Activated T-helper 17 cell treated with anti-CD3 and anti-CD28 coated beads, Interleukin-2, amount 50 U/mL, for 72 hours (primary cell): ENCODE measurements around the gene HSFX4. TPM values are rescaled to one million over a fixed set of nuclear protein-coding genes. Genes with fewer than 3 reads are reported as not detected.
"Not testable (repeated sequence)": the region's sequence is repeated elsewhere in the genome, so short reads cannot be mapped to it uniquely, and the experiment has no call there.

Experiments
- ATAC-seq: fragments of 150-1000 bp; cut with Tn5 transposase; replicated peaks from 2 replicates; pipeline ENCODE4 v1.10.0; 2021; ENCODE audit warnings: mild to moderate bottlenecking, moderate library complexity
- H3K27ac Mint-ChIP-seq: one replicate; pipeline ENCODE4 v1.8.0; 2022; ENCODE audit warnings: mixed read lengths
- H3K27me3 Mint-ChIP-seq: one replicate; pipeline ENCODE4 v1.8.0; 2022; ENCODE audit warnings: mixed read lengths
- H3K36me3 Mint-ChIP-seq: one replicate; pipeline ENCODE4 v1.8.0; 2022; ENCODE audit warnings: low read depth, mild to moderate bottlenecking, mixed read lengths
- H3K4me1 Mint-ChIP-seq: one replicate; pipeline ENCODE4 v1.8.0; 2022; ENCODE audit warnings: mixed read lengths
- H3K4me3 Mint-ChIP-seq: one replicate; pipeline ENCODE4 v1.8.0; 2022; ENCODE audit warnings: mild to moderate bottlenecking, mixed read lengths
- H3K9me3 Mint-ChIP-seq: one replicate; pipeline ENCODE4 v1.8.0; 2022; ENCODE audit warnings: mixed read lengths
- total RNA-seq, 2 donors: library from RNA; stranded (reverse); gene quantifications; one replicate each; pipeline ENCODE4 v1.2.3, GENCODE V29; 2022

The HSFX4 gene
- total RNA-seq, 2 donors from 2014 or later: not detected

GRCh38 chrX:149928635-149929034 is 738 bp upstream of the HSFX4 start:
- H3K4me3 Mint-ChIP-seq, H3K36me3 Mint-ChIP-seq, ATAC-seq, H3K9me3 Mint-ChIP-seq, H3K27ac Mint-ChIP-seq, H3K4me1 Mint-ChIP-seq, H3K27me3 Mint-ChIP-seq: not testable (repeated sequence)

- H3K27ac Mint-ChIP-seq, H3K9me3 Mint-ChIP-seq, ATAC-seq, H3K27me3 Mint-ChIP-seq, H3K4me3 Mint-ChIP-seq, H3K36me3 Mint-ChIP-seq, H3K4me1 Mint-ChIP-seq: not testable (repeated sequence)
Measured at GRCh38 chrX:149931355-149931754, 2.0 kb downstream of the HSFX4 start.

GRCh38 chrX:149932150-149932549 is 2.8 kb downstream of the HSFX4 start:
- H3K4me3 Mint-ChIP-seq, H3K4me1 Mint-ChIP-seq, H3K36me3 Mint-ChIP-seq, ATAC-seq, H3K9me3 Mint-ChIP-seq, H3K27me3 Mint-ChIP-seq, H3K27ac Mint-ChIP-seq: not testable (repeated sequence)

- not testable (repeated sequence) for ATAC-seq, H3K4me1 Mint-ChIP-seq, H3K27me3 Mint-ChIP-seq, H3K4me3 Mint-ChIP-seq, H3K27ac Mint-ChIP-seq, H3K9me3 Mint-ChIP-seq
- peaks cover 14% of the 10 kb centered on the region for H3K36me3 Mint-ChIP-seq
Measured at GRCh38 chrX:149932970-149933369, 3.6 kb downstream of the HSFX4 start.

GRCh38 chrX:149933547-149933946 is 4.2 kb downstream of the HSFX4 start:
- not testable (repeated sequence) for H3K27me3 Mint-ChIP-seq, H3K4me1 Mint-ChIP-seq, H3K27ac Mint-ChIP-seq, H3K9me3 Mint-ChIP-seq, H3K4me3 Mint-ChIP-seq, ATAC-seq
- peaks cover 14% of the 10 kb centered on the region for H3K36me3 Mint-ChIP-seq

- not testable (repeated sequence) for ATAC-seq, H3K4me1 Mint-ChIP-seq, H3K9me3 Mint-ChIP-seq, H3K27me3 Mint-ChIP-seq
- Mint-ChIP-seq H3K4me3 (peak overlapping the region; percentile 87), H3K27ac (peak overlapping the region; percentile 82), H3K36me3 (peaks cover 14% of the 10 kb centered on the region)
Measured at GRCh38 chrX:149937328-149937727, 8.0 kb downstream of the HSFX4 start.

- Mint-ChIP-seq H3K9me3 (no peaks in the 10 kb centered on the region), H3K4me3 (peak overlapping the region; percentile 87), H3K27me3 (no peaks in the 10 kb centered on the region), H3K4me1 (no peaks in the 10 kb centered on the region), H3K27ac (peak overlapping the region; percentile 98), H3K36me3 (peaks cover 14% of the 10 kb centered on the region)
- no peak for ATAC-seq
Measured at GRCh38 chrX:149937871-149938426, 8.6 kb downstream of the HSFX4 start.

- ATAC-seq: peak; percentile 73
- H3K4me1 Mint-ChIP-seq: no peaks in the 10 kb centered on the region
- peak within 1 kb of the TSS; percentile 98 for H3K27ac Mint-ChIP-seq
- H3K27me3 Mint-ChIP-seq: no peaks in the 10 kb centered on the region
- H3K4me3 Mint-ChIP-seq: peak within 1 kb of the TSS; percentile 89
- H3K36me3 Mint-ChIP-seq: peaks cover 14% of the 10 kb centered on the region
- no peaks in the 10 kb centered on the region for H3K9me3 Mint-ChIP-seq
Measured at GRCh38 chrX:149938427-149938880, 9.1 kb downstream of the HSFX4 start, which contains the start of gene EOLA2. Gene EOLA2, minus strand, starts transcription at chrX:149938491. Its CDS starts 4,617 bp downstream, at chrX:149933874.

GRCh38 chrX:149938881-149939654 is 9.7 kb downstream of the HSFX4 start:
- Mint-ChIP-seq H3K27ac (peak overlapping the region; percentile 98), H3K4me3 (peak overlapping the region; percentile 89), H3K9me3 (no peaks in the 10 kb centered on the region)

GRCh38 chrX:149939655-149939904 is 10.2 kb downstream of the HSFX4 start:
- H3K27ac Mint-ChIP-seq: peak overlapping the region; percentile 89
- peak; percentile 44 for ATAC-seq
- H3K27me3 Mint-ChIP-seq: no peaks in the 10 kb centered on the region
- H3K9me3 Mint-ChIP-seq: no peaks in the 10 kb centered on the region
- H3K4me3 Mint-ChIP-seq: peak overlapping the region; percentile 89
- H3K36me3 Mint-ChIP-seq: peaks cover 9% of the 10 kb centered on the region
- no peaks in the 10 kb centered on the region for H3K4me1 Mint-ChIP-seq

More at GRCh38 chrX:149938881-149939654, 9.7 kb downstream of the HSFX4 start:
- H3K4me1 Mint-ChIP-seq: no peaks in the 10 kb centered on the region
- peaks cover 14% of the 10 kb centered on the region for H3K36me3 Mint-ChIP-seq
- ATAC-seq: peak; percentile 22
- no peaks in the 10 kb centered on the region for H3K27me3 Mint-ChIP-seq

- H3K27me3 Mint-ChIP-seq: no peaks in the 10 kb centered on the region
- peak overlapping the region; percentile 89 for H3K4me3 Mint-ChIP-seq
- H3K4me1 Mint-ChIP-seq: no peaks in the 10 kb centered on the region
- ATAC-seq: peak; percentile 61
- peaks cover 6% of the 10 kb centered on the region for H3K36me3 Mint-ChIP-seq
- peak overlapping the region; percentile 89 for H3K27ac Mint-ChIP-seq
- no peaks in the 10 kb centered on the region for H3K9me3 Mint-ChIP-seq
Measured at GRCh38 chrX:149939905-149940673, 10.7 kb downstream of the HSFX4 start.

GRCh38 chrX:149940674-149941024 is 11.3 kb downstream of the HSFX4 start:
- H3K9me3 Mint-ChIP-seq, H3K27me3 Mint-ChIP-seq, ATAC-seq, H3K36me3 Mint-ChIP-seq, H3K4me1 Mint-ChIP-seq: not testable (repeated sequence)
- Mint-ChIP-seq H3K4me3 (peak overlapping the region; percentile 89), H3K27ac (peak overlapping the region; percentile 89)

- Mint-ChIP-seq H3K36me3 (peaks cover 15% of the 10 kb centered on the region), H3K27ac (peak overlapping the region; percentile 41)
- H3K4me3 Mint-ChIP-seq, H3K9me3 Mint-ChIP-seq, ATAC-seq, H3K27me3 Mint-ChIP-seq, H3K4me1 Mint-ChIP-seq: not testable (repeated sequence)
Measured at GRCh38 chrX:149945087-149945670, 15.8 kb downstream of the HSFX4 start.

GRCh38 chrX:149945820-149946219 is 16.4 kb downstream of the HSFX4 start:
- not testable (repeated sequence) for H3K27me3 Mint-ChIP-seq, H3K4me3 Mint-ChIP-seq, H3K9me3 Mint-ChIP-seq, ATAC-seq, H3K4me1 Mint-ChIP-seq, H3K27ac Mint-ChIP-seq
- peaks cover 22% of the 10 kb centered on the region for H3K36me3 Mint-ChIP-seq

GRCh38 chrX:149946932-149947331 is 17.6 kb downstream of the HSFX4 start:
- H3K9me3 Mint-ChIP-seq, H3K27ac Mint-ChIP-seq, H3K4me3 Mint-ChIP-seq, H3K27me3 Mint-ChIP-seq, H3K4me1 Mint-ChIP-seq, ATAC-seq: not testable (repeated sequence)
- H3K36me3 Mint-ChIP-seq: peaks cover 31% of the 10 kb centered on the region
